ENCODE measurements around the gene TMEM59L. TPM values are rescaled to one million over a fixed set of nuclear protein-coding genes. Genes with fewer than 3 reads are reported as not detected.

The TMEM59L gene
- total and polyA plus RNA-seq, 2 of the 4 experiments (the other 2 are of a cell fraction): under 0.01 to 5.9 TPM

- TF ChIP-seq MAZ (IDR thresholded peaks at IDR 0.05; ENCODE audit: borderline replicate concordance, low read depth, low read length): no peak
- TF ChIP-seq BHLHE40 (IDR thresholded peaks at IDR 0.05; ENCODE audit: low read depth, low read length): no peak
- TF ChIP-seq SMC3 (IDR thresholded peaks at IDR 0.05; ENCODE audit: low read depth, low read length): no peak
- TF ChIP-seq NFE2L2 (IDR thresholded peaks at IDR 0.05; ENCODE audit: low read depth, low read length): no peak
- no peak for TF ChIP-seq MXI1 (IDR thresholded peaks at IDR 0.05; ENCODE audit: borderline replicate concordance, low read depth, low read length)
- TF ChIP-seq FOS (IDR thresholded peaks at IDR 0.05; ENCODE audit: low read depth, low read length): no peak
Measured at GRCh38 chr19:18612051-18612771, 459 bp upstream of the TMEM59L start (continued).

Measured in IMR-90 (cell line).